ENCODE data around the gene TYW1B. TPM values are rescaled to one million over a fixed set of nuclear protein-coding genes. Genes with fewer than 3 reads are reported as not detected.
"Not testable (repeated sequence)": the region's sequence is repeated elsewhere in the genome, so short reads cannot be mapped to it uniquely, and the experiment has no call there.

Gene TYW1B
- total and polyA plus RNA-seq, 8 donors, result 0.93 to 21.0 (median 2.0) TPM

DNA sequence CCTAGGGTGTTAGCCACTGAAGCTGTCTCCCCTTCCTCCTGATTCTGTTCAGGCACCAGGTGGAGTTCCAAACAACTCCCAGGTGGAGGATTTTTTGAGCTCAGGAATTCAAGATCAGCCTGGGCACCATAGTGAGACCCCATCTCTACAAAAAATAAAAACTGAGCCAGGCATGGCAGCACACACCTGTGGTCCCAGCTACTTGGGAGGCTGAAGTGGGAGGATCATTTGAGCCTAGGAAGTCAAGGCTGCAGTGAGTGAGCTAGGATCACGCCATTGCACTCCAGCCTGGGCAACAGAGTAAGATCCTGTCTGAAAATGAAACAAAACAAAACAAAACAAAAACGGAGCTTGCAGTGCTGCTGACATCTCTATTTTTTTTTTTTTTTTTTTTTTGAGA, 287.1 kb downstream of the TYW1B start:
- 75 to 94% (median 85%) methylated on average over 2 of the region's 2 CpGs for WGBS, 5 donors
- H3K4me3 ChIP-seq, result no peak overlapping the region
- TF ChIP-seq EP300 (IDR thresholded peaks at IDR 0.05) (no peak), POLR2A (IDR thresholded peaks at IDR 0.05) (no peak), POLR2AphosphoS5 (IDR thresholded peaks at IDR 0.05) (no peak), CTCF (IDR thresholded peaks at IDR 0.05) (no peak)
- DNase-seq, result no peak
- intact Hi-C loops (cut with DNase I; ENCODE audit: low total_unique reads), result no loop called here
- no peak overlapping the region for H3K27ac ChIP-seq
- H3K36me3 ChIP-seq, result no peaks in the 10 kb centered on the region
- no peaks in the 10 kb centered on the region for H3K4me1 ChIP-seq
- no peaks in the 10 kb centered on the region for H3K9me3 ChIP-seq
- no peaks in the 10 kb centered on the region for H3K27me3 ChIP-seq

DNA sequence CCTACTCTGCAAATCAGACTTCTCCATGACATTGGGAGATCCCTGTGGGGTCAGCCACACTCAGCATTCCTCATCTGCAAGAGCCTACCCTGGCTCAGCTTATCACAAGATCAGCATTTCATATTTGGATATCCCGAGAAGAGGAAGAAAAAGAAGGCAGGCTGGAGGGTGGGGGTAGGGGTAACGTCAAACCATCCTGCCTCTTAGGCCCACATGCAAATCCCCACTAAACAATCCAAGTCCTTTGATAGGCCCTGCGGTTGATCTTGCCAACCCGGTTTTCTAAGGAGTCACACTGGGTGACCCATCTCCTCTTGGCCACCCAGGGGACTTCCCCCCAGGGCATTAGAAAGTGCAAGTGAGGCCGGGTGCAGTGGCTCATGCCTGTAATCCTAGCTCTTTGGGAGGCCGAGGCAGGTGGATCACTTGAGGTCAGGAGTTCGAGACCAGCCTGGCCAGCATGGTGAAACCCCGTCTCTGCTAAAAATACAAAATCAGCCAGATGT, 287.8 kb downstream of the TYW1B start:
- H3K9me3 ChIP-seq, result no peaks in the 10 kb centered on the region
- H3K27me3 ChIP-seq, result no peaks in the 10 kb centered on the region
- intact Hi-C loops (cut with DNase I; ENCODE audit: low total_unique reads), result no loop called here
- no peak for DNase-seq
- no peak for TF ChIP-seq EP300 (IDR thresholded peaks at IDR 0.05)
- H3K27ac ChIP-seq, result no peak overlapping the region
- no peaks in the 10 kb centered on the region for H3K4me1 ChIP-seq
- no peak overlapping the region for H3K4me3 ChIP-seq
- no peaks in the 10 kb centered on the region for H3K36me3 ChIP-seq
- 74 to 84% (median 81%) methylated on average over 6 to 8 of the region's 8 CpGs for WGBS, 5 donors

GRCh38 chr7:72539702-72540101, 288.3 kb downstream of the TYW1B start:
- intact Hi-C loops (cut with DNase I; ENCODE audit: low total_unique reads), result no loop called here
- 90 to 95% (median 92%) methylated on average over 7 of the region's 7 CpGs for WGBS, 5 donors

GRCh38 chr7:72538856-72539255, 289.1 kb downstream of the TYW1B start:
- TF ChIP-seq POLR2AphosphoS5 (IDR thresholded peaks at IDR 0.05) (no peak), EP300 (IDR thresholded peaks at IDR 0.05) (no peak)
- no peaks in the 10 kb centered on the region for H3K36me3 ChIP-seq
- H3K9me3 ChIP-seq, result no peaks in the 10 kb centered on the region
- no peaks in the 10 kb centered on the region for H3K27me3 ChIP-seq
- no peak overlapping the region for H3K4me3 ChIP-seq
- WGBS, 5 donors, result 83 to 96% (median 89%) methylated on average over 4 of the region's 4 CpGs
- intact Hi-C loops (cut with DNase I; ENCODE audit: low total_unique reads), result no loop called here
- no peaks in the 10 kb centered on the region for H3K4me1 ChIP-seq
- H3K27ac ChIP-seq, result no peak overlapping the region
- peak in 1 of 2 donors; percentile 11 for DNase-seq

More at GRCh38 chr7:72539702-72540101, 288.3 kb downstream of the TYW1B start:
- H3K36me3 ChIP-seq, result no peaks in the 10 kb centered on the region
- DNase-seq, result no peak
- H3K4me1 ChIP-seq, result no peaks in the 10 kb centered on the region
- no peaks in the 10 kb centered on the region for H3K9me3 ChIP-seq
- TF ChIP-seq EP300 (IDR thresholded peaks at IDR 0.05) (no peak), CTCF (IDR thresholded peaks at IDR 0.05) (no peak), POLR2AphosphoS5 (IDR thresholded peaks at IDR 0.05) (no peak), POLR2A (IDR thresholded peaks at IDR 0.05) (no peak)
- H3K27me3 ChIP-seq, result no peaks in the 10 kb centered on the region
- no peak overlapping the region for H3K27ac ChIP-seq
- no peak overlapping the region for H3K4me3 ChIP-seq

- 49 to 61% (median 58%) methylated on average over 10 of the region's 10 CpGs for WGBS, 5 donors
- Histone ChIP-seq H3K9me3 (no peaks in the 10 kb centered on the region), H3K27me3 (no peaks in the 10 kb centered on the region), H3K4me3 (no peak overlapping the region), H3K4me1 (no peaks in the 10 kb centered on the region), H3K27ac (no peak overlapping the region), H3K36me3 (no peaks in the 10 kb centered on the region)
- TF ChIP-seq EP300 (IDR thresholded peaks at IDR 0.05) (no peak), POLR2A (IDR thresholded peaks at IDR 0.05) (no peak), POLR2AphosphoS5 (IDR thresholded peaks at IDR 0.05) (no peak), CTCF (IDR thresholded peaks at IDR 0.05) (no peak)
- no peak for DNase-seq
- intact Hi-C loops (cut with DNase I; ENCODE audit: low total_unique reads), result no loop called here
These were observed 289.9 kb downstream of the TYW1B start for GRCh38 chr7:72538147-72538546.

DNA sequence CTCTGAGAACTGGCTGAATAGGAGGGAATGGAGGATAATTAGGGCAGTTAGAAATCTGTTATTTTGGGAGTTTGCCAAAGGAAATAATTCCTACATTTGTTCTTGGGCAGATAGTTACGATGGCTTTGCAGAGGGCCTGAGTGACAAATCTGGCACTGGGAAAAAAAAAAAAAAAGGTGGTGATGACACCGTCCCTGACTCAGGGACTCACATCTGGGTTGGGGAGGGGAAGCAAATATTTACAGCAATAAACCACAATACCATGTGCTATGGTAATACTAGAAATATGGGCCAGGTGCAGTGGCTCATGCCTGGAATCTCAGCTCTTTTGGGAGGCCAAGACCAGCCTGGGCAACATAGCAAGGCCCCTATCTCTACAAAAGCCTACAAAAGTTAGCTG, 292.0 kb downstream of the TYW1B start:
- H3K4me1 ChIP-seq; H3K4me3 ChIP-seq; H3K27ac ChIP-seq; H3K9me3 ChIP-seq; H3K36me3 ChIP-seq; DNase-seq; intact Hi-C loops (cut with DNase I; ENCODE audit: low total_unique reads); H3K27me3 ChIP-seq: not testable (repeated sequence)
- 22 to 58% (median 46%) methylated on average over 2 of the region's 2 CpGs for WGBS, 5 donors

- intact Hi-C loops (cut with DNase I; ENCODE audit: low total_unique reads); H3K4me1 ChIP-seq; H3K9me3 ChIP-seq; DNase-seq; H3K36me3 ChIP-seq; H3K27ac ChIP-seq; H3K4me3 ChIP-seq; H3K27me3 ChIP-seq: not testable (repeated sequence)
- WGBS, 5 donors, result 87 to 94% (median 90%) methylated on average over 2 of the region's 3 CpGs
These were observed 297.0 kb downstream of the TYW1B start for GRCh38 chr7:72531048-72531447.
